SU-DHL-6 (cell line): Measurements from ENCODE around the gene KLHDC8A.

Source experiments
- CTCF ChIP-seq: fragments of 200-600 bp; sonication (generic); IDR thresholded peaks from one replicate; pipeline ENCODE4 v1.5.1; 2017; ENCODE audit warnings: antibody characterized with exemption, mild to moderate bottlenecking, low read length, moderate library complexity; ENCODE audit not compliant: insufficient read depth, poor library complexity, severe bottlenecking
- EZH2phosphoT487 ChIP-seq: fragments of 200-600 bp; sonication (generic), shearing (Covaris generic); conservative IDR thresholded peaks from 2 replicates; pipeline ENCODE4 v1.6.1; 2018; ENCODE audit warnings: mild to moderate bottlenecking, antibody characterized with exemption, low read length, moderate library complexity, mixed read lengths

DNA sequence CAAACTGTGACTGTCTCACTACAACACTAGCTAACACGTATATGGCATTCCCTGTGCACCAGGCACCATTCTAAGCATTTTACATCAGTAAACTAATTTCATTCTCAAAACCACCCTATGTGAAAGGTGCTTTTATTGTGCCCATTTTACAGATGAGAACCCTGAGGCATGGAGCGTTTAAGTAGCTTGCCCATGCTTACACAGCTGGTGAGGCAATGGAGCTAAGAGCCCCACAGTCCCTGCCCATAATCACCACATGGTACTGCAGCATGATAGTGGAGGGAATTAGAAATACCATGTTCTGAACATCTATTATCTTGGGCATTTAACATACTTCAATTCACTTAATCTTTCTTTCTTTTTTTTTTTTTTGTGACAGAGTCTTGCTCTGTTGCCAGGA is 31.1 kb upstream of the KLHDC8A start:
- no peak for TF ChIP-seq CTCF
- no peak for TF ChIP-seq EZH2phosphoT487
